Breast epithelium (tissue), 4 donors: ENCODE data around the gene CHST2. TPM values are rescaled to one million over a fixed set of nuclear protein-coding genes. Genes with fewer than 3 reads are reported as not detected.

Experiments used
- DNase-seq, 2 donors: peaks; one replicate each; pipeline ENCODE4 v3.0.0-alpha.2; 2019; ENCODE audit warnings: low spot score in 2 of 2
- H3K27ac ChIP-seq, 2 donors: fragments of 200-600 bp; sonication (generic) in 1 of 2; one replicate each; pipeline ENCODE4 v1.5.1; 2016 to 2019; ENCODE audit warnings: mild to moderate bottlenecking in 1 of 2
- H3K27me3 ChIP-seq, 2 donors: fragments of 200-600 bp; sonication (generic) in 1 of 2; one replicate each; pipeline versions ENCODE4 v1.5.1 to v1.6.0; 2017 to 2019; ENCODE audit warnings: control low read depth in 1 of 2, mild to moderate bottlenecking in 1 of 2
- H3K36me3 ChIP-seq: fragments of 200-600 bp; one replicate; pipeline ENCODE4 v1.5.1; 2019
- H3K4me1 ChIP-seq, 2 donors: fragments of 200-600 bp; sonication (generic); one replicate each; pipeline ENCODE4 v1.5.1; 2016 to 2019; ENCODE audit warnings: control low read depth in 1 of 2
- H3K4me3 ChIP-seq, 3 donors: fragments of 200-600 bp; sonication (generic); 1 replicate in 2 of 3; 2 replicates in 1 of 3; pipeline ENCODE4 v1.5.1; 2016 to 2019; ENCODE audit warnings: mild to moderate bottlenecking in 3 of 3, moderate library complexity in 2 of 3
- H3K9me3 ChIP-seq, 2 donors: fragments of 200-600 bp; sonication (generic) in 1 of 2; one replicate each; pipeline ENCODE4 v1.5.1; 2016 to 2019; ENCODE audit warnings: control low read depth in 1 of 2
- CTCF ChIP-seq, 3 donors: fragments of 450-650 bp; IDR thresholded peaks; one replicate each; pipeline ENCODE4 v1.5.1; 2016 to 2017; ENCODE audit warnings: antibody characterized with exemption in 3 of 3, mild to moderate bottlenecking in 3 of 3, moderate library complexity in 3 of 3
- POLR2A ChIP-seq: fragments of 450-650 bp; IDR thresholded peaks from one replicate; pipeline ENCODE4 v1.6.1; 2016; ENCODE audit warnings: antibody characterized with exemption, mild to moderate bottlenecking, moderate library complexity
- POLR2AphosphoS5 ChIP-seq, 3 donors: sonication (generic); formaldehyde crosslinking; IDR thresholded peaks; one replicate each; pipeline ENCODE4 v1.6.1; 2017; ENCODE audit warnings: antibody characterized with exemption in 3 of 3
- intact Hi-C: fragments of 100-400 bp; cut with DNase I; formaldehyde crosslinking; loops from one replicate; pipeline ENCODE4 v1.15.1; 2023; ENCODE audit warnings: low total_unique reads
- total RNA-seq, 3 donors: library from RNA; depleted of rRNA; stranded (reverse); fragments of >200 nt; gene quantifications; one replicate each; pipeline ENCODE4 v1.1.0, GENCODE V29; 2016

CHST2 gene
- total RNA-seq, 3 donors from 2014 or later: 3.0 to 6.9 (median 4.5) TPM

GRCh38 chr3:143092191-143092590 is 27.4 kb upstream of the CHST2 start:
- H3K27me3 ChIP-seq: no peaks in the 10 kb centered on the region
- H3K36me3 ChIP-seq: no peaks in the 10 kb centered on the region
- no peak overlapping the region for H3K27ac ChIP-seq
- no peak overlapping the region for H3K4me3 ChIP-seq
- no peak for TF ChIP-seq CTCF (IDR thresholded peaks at IDR 0.05)
- no peak for TF ChIP-seq POLR2A
- TF ChIP-seq POLR2AphosphoS5 (IDR thresholded peaks at IDR 0.05): no peak
- DNase-seq: no peak
- no peaks in the 10 kb centered on the region for H3K9me3 ChIP-seq
- no peaks in the 10 kb centered on the region for H3K4me1 ChIP-seq
- intact Hi-C loops: no loop called here

- no peaks in the 10 kb centered on the region for H3K36me3 ChIP-seq
- TF ChIP-seq CTCF (IDR thresholded peaks at IDR 0.05): no peak
- TF ChIP-seq POLR2A: no peak
- TF ChIP-seq POLR2AphosphoS5 (IDR thresholded peaks at IDR 0.05): no peak
- H3K9me3 ChIP-seq: no peaks in the 10 kb centered on the region
- DNase-seq: no peak
- intact Hi-C loops: no loop called here
- no peaks in the 10 kb centered on the region for H3K27me3 ChIP-seq
- no peak overlapping the region for H3K27ac ChIP-seq
- H3K4me3 ChIP-seq: no peak overlapping the region
- no peaks in the 10 kb centered on the region for H3K4me1 ChIP-seq
Measured at GRCh38 chr3:143095813-143096212, 23.8 kb upstream of the CHST2 start.

- Histone ChIP-seq H3K4me1 (no peaks in the 10 kb centered on the region), H3K9me3 (no peaks in the 10 kb centered on the region), H3K27ac (no peak overlapping the region), H3K36me3 (no peaks in the 10 kb centered on the region), H3K4me3 (no peak overlapping the region), H3K27me3 (no peaks in the 10 kb centered on the region)
- TF ChIP-seq CTCF (IDR thresholded peaks at IDR 0.05) (no peak), POLR2AphosphoS5 (IDR thresholded peaks at IDR 0.05) (no peak), POLR2A (no peak)
- no peak for DNase-seq
- intact Hi-C loops: no loop called here
Measured at GRCh38 chr3:143098032-143098764, 21.4 kb upstream of the CHST2 start.

GRCh38 chr3:143099210-143099609 is 20.4 kb upstream of the CHST2 start:
- H3K27ac ChIP-seq: no peak overlapping the region
- H3K9me3 ChIP-seq: peaks cover 2 to 9% of the 10 kb centered on the region in 2 donors
- no peaks in the 10 kb centered on the region for H3K4me1 ChIP-seq
- TF ChIP-seq POLR2A (no peak), POLR2AphosphoS5 (IDR thresholded peaks at IDR 0.05) (no peak), CTCF (IDR thresholded peaks at IDR 0.05) (no peak)
- no peaks in the 10 kb centered on the region for H3K27me3 ChIP-seq
- no peaks in the 10 kb centered on the region for H3K36me3 ChIP-seq
- DNase-seq: no peak
- H3K4me3 ChIP-seq: no peak overlapping the region
- intact Hi-C loops: no loop called here

GRCh38 chr3:143099690-143100089 is 19.9 kb upstream of the CHST2 start:
- no peaks in the 10 kb centered on the region for H3K4me1 ChIP-seq
- H3K36me3 ChIP-seq: no peaks in the 10 kb centered on the region
- H3K4me3 ChIP-seq: no peak overlapping the region
- intact Hi-C loops: no loop called here
- peaks cover 7 to 14% of the 10 kb centered on the region in 2 donors for H3K9me3 ChIP-seq
- no peaks in the 10 kb centered on the region for H3K27me3 ChIP-seq
- H3K27ac ChIP-seq: no peak overlapping the region
- TF ChIP-seq POLR2AphosphoS5 (IDR thresholded peaks at IDR 0.05) (no peak), POLR2A (no peak), CTCF (IDR thresholded peaks at IDR 0.05) (no peak)
- no peak for DNase-seq
